AG09319 (cell line): ENCODE data around the gene CCDC69.

Source experiments
- DNase-seq: peaks from one replicate; pipeline ENCODE4 v3.0.0-alpha.2; 2010; ENCODE audit warnings: low read depth; ENCODE audit errors: extremely low read depth
- TF ChIP-seq, protein P1 (sequence below): IDR thresholded peaks from 2 replicates; pipeline ENCODE4 v1.5.1; 2011; ENCODE audit warnings: low read depth, mild to moderate bottlenecking, inconsistent platforms, low read length, moderate library complexity

The CCDC69 gene

DNA sequence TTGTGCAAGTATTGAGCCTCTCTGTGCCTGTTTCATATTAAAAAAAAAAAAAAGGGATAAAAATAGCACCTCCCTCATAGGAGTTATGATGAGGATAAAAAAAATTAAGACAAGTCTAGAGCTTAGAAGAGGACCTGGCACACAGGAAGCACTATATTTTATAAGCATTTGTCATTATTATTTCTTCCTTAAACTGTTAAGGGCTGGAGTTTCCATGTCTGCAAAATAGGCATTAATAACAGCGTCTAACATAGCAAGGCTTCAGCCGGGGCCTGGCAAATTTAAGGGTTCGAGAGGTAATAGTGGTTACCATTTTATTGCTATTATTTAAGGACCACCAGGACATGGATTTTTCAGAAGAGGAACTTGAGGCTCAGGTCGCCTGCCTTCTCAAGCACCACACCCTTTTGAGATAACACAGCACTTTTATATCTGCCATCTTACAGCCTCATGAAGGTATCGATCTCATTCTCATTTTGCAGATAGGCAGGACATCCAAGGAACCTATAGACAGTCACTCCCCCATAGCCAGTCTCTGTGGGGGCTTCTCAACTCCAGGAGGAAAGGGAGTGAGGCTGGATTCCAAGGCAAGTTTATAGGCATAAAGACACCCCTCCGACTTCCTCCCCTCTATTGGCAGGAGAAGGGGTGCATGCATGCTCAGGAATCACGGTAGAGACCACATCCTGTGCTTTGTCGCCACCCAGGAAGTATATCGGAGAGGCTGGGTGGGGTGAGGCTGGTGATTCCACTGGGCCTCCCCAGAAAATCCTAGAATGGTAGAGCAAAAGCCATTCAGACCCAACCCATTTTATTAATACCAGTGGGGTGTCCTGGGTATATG is 68.7 kb downstream of the CCDC69 start:
- no peak for DNase-seq

DNA sequence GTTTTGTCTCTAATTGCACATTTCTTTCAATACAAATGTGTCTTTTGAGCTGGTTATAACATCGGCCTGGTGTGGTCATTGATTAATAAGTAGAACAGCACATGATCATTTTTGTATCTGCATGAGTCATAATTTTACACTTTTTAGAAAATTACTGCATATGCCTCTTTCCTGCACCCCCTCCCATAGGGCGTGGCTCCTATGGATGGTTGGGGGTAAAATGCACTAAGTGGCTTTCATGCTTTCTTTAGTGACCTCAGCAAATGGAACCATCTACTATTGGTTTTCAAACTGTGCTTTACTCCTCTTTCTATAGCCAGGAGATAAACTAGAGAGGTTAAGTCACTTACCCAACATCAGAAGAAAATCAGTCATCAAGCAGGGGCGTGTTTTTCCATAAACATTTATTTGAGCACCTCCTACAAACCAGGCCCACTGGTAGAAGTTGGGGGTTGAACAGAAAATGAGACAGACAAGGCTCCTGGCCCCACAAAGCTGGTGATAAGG is 70.1 kb downstream of the CCDC69 start:
- no peak for DNase-seq
- TF ChIP-seq, protein P1, sequence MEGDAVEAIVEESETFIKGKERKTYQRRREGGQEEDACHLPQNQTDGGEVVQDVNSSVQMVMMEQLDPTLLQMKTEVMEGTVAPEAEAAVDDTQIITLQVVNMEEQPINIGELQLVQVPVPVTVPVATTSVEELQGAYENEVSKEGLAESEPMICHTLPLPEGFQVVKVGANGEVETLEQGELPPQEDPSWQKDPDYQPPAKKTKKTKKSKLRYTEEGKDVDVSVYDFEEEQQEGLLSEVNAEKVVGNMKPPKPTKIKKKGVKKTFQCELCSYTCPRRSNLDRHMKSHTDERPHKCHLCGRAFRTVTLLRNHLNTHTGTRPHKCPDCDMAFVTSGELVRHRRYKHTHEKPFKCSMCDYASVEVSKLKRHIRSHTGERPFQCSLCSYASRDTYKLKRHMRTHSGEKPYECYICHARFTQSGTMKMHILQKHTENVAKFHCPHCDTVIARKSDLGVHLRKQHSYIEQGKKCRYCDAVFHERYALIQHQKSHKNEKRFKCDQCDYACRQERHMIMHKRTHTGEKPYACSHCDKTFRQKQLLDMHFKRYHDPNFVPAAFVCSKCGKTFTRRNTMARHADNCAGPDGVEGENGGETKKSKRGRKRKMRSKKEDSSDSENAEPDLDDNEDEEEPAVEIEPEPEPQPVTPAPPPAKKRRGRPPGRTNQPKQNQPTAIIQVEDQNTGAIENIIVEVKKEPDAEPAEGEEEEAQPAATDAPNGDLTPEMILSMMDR, result no peak

More for the DNA sequence above, 68.7 kb downstream of the CCDC69 start:
- TF ChIP-seq, protein P1, result no peak

DNA sequence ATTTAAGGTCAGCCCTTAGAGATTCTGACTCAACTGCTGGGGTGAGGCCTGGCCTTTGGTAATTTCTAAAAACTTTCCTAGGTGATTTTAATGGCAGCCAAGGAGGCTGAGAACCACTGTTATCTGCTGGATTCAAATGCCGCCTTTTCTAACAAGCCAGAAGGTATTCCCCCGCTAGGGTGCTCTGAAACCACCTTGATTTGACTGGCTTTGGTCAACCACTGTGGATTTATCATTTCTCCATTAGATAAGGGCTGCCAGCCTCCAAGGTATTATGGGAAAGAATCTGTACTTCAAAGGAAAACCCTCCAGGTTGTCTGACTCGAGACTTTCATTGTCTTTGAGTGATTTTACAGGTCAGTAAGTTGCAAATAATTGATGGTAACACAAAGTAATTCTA is 70.6 kb downstream of the CCDC69 start:
- DNase-seq, result no peak
- TF ChIP-seq, protein P1, result no peak

DNA sequence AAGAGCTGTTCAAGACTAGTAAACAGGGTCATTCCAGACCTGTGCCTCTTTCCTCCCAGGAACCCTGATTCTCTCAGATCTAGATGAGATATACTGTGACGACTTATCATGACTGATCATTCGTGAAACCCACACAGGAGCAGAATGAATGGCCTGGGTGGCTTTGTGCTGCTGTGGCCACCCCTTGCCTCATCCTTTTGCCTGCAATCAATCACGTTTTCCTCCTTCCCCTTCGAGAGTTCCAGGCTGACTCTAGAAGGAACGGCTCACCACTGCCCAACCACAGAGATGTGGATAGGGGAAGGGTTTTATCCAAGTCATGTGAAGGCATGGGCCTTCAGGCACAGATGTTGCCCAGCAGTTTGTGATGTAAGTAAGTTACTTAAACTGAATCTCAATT is 72.1 kb downstream of the CCDC69 start:
- TF ChIP-seq, protein P1, result no peak
- no peak for DNase-seq

DNA sequence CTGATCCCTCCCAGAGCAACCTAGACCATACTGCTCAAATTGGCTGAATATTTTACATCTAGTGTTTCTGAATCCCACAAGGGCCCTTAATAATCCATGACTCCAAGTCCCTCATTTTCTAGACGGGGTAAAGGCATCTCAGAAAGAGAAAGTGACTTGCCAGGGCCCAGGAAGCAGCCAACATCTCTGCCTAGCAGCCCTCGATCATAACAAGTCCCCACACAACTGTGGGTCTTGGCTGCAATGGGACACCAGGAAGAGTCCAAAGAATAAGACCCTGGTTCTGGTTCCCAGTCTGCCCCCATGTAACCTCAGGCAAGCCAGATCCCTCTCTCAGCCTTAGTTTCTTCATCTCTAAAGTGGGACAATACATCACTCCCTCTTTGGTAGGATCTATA is 72.6 kb downstream of the CCDC69 start:
- DNase-seq, result no peak
- TF ChIP-seq, protein P1, result no peak

DNA sequence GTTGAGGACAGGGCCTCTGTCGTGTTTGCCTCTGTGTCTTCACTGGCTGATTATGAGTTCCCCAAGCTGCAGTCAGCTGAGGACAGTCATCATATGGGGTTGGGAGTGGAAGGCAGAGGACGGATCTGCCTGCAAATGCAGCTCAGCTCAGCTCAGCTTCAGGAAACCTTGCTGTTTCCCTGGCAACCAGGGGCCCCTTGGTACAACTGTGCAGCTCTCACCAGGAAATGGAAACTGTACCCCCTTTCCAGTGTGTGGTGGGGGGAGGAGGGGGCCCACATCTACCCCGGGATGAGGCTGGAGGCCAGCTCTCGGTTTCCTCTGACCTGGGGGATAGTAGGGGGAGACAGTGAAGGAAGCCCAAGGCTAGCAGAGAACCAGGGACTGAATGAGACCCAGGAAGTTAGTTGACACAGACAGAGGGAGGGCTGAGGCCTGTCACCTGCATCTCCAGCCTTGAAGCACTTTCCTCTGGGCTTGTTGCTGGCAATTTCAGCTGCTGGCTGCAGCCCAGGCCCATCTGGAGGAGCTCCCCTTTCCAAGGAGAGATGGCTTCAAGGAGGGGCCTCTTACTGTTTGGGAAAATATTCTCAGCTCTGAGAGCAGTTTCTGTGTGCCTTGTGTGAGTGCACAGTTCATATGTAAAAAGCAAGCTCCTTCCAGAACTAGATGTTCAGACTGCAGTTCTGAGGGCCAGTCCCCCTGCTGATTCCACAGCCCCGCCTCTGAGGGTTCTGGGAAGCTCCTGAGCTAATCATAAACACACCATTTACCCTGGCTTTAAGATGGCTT is 73.2 kb downstream of the CCDC69 start:
- no peak for DNase-seq
- TF ChIP-seq, protein P1, result no peak

DNA sequence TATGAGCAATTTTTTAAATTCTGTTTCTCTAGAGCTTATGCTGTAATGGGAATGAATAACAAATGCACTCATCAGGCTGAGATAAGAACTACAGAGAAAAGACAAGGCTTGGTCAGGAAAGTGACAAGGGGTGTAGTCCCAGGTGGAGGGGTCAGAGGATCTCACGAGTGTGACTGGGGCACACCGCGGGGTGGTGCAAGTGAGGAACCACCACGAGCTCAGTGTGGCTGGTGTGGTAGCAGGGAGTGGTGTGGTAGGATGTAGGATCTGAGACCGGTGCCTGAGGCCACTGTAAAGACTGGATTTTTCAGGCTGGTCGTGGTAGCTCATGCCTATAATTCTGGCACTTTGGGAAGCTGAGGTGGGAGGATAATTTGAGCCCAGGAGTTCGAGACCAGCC is 75.3 kb downstream of the CCDC69 start:
- no peak for DNase-seq
- TF ChIP-seq, protein P1, result no peak
